Spleen (tissue), 11 donors: ENCODE measurements around the gene SCG5. TPM values are rescaled to one million over a fixed set of nuclear protein-coding genes. Genes with fewer than 3 reads are reported as not detected.

Experiments
- DNase-seq: peaks from one replicate; pipeline ENCODE4 v3.0.0-alpha.2; 2020
- H3K27ac ChIP-seq, 8 donors: fragments of 200-600 bp; sonication (generic) in 7 of 8; 1 replicate in 4 of 8; 2 replicates in 4 of 8; pipeline versions ENCODE4 v1.5.0 to v1.8.0; 2016 to 2021; ENCODE audit warnings: inconsistent platforms in 4 of 8, mild to moderate bottlenecking in 4 of 8, moderate library complexity in 1 of 8
- H3K27me3 ChIP-seq, 7 donors: fragments of 200-600 bp; sonication (generic) in 6 of 7; replicated peaks in 1 of 7; 1 replicate in 4 of 7; 2 replicates in 3 of 7; pipeline versions ENCODE4 v1.5.0 to v1.8.0; 2016 to 2021; ENCODE audit warnings: inconsistent platforms in 3 of 7, mild to moderate bottlenecking in 1 of 7
- H3K36me3 ChIP-seq, 6 donors: fragments of 200-600 bp; sonication (generic) in 5 of 6; 1 replicate in 4 of 6; 2 replicates in 2 of 6; pipeline versions ENCODE4 v1.5.0 to v1.8.0; 2016 to 2021; ENCODE audit warnings: inconsistent platforms in 2 of 6
- H3K4me1 ChIP-seq, 6 donors: fragments of 200-600 bp; sonication (generic) in 5 of 6; 1 replicate in 3 of 6; 2 replicates in 3 of 6; pipeline versions ENCODE4 v1.5.0 to v1.8.0; 2016 to 2021; ENCODE audit warnings: inconsistent platforms in 3 of 6
- H3K4me3 ChIP-seq, 8 donors: fragments of 200-600 bp; sonication (generic) in 7 of 8; 1 replicate in 4 of 8; 2 replicates in 4 of 8; pipeline versions ENCODE4 v1.5.0 to v1.8.0; 2016 to 2021; ENCODE audit warnings: inconsistent platforms in 4 of 8, mild to moderate bottlenecking in 4 of 8, moderate library complexity in 2 of 8
- H3K9me3 ChIP-seq, 8 donors: fragments of 200-600 bp; sonication (generic) in 7 of 8; 1 replicate in 4 of 8; 2 replicates in 4 of 8; pipeline versions ENCODE4 v1.5.0 to v1.8.0; 2016 to 2021; ENCODE audit warnings: inconsistent platforms in 4 of 8
- POLR2A ChIP-seq, 3 donors: fragments of 450-650 bp; IDR thresholded peaks; one replicate each; pipeline ENCODE4 v1.5.1; 2017; ENCODE audit warnings: antibody characterized with exemption in 3 of 3, mild to moderate bottlenecking in 1 of 3
- POLR2AphosphoS5 ChIP-seq, 3 donors: sonication (generic); formaldehyde crosslinking; IDR thresholded peaks; one replicate each; pipeline ENCODE4 v1.5.1; 2017; ENCODE audit warnings: antibody characterized with exemption in 3 of 3
- WGBS, 5 donors: extraction: QIAGEN DNeasy Blood & Tissue Kit in 3 of 5; methylation state at CpG; one replicate each; pipeline versions ENCODE4 v1.1.5 to v1.1.7; 2013 to 2018; 5-methylcytosine and 5-hydroxymethylcytosine counted together
- intact Hi-C: fragments of 100-400 bp; cut with DNase I; formaldehyde crosslinking; loops from one replicate; pipeline ENCODE4 v1.15.0; 2023; ENCODE audit warnings: low total_unique reads
- polyA plus RNA-seq, 3 donors: library from polyadenylated mRNA; stranded (reverse); fragments of 200-250 nt; gene quantifications; one replicate each; pipeline ENCODE4 v1.2.1, GENCODE V29; 2013
- total RNA-seq, 7 donors: library from RNA; depleted of rRNA in 3 of 7; stranded (reverse); fragments of >200 nt in 3 of 7; fragmentation: NEBNext Ultra II Directional in 4 of 7; extraction: Animal tissue kit (Norgen Biotek cat#: 25700) in 4 of 7; gene quantifications; one replicate each; pipeline versions ENCODE4 v1.1.0 to v1.2.1, GENCODE V29; 2016 to 2021
- TF ChIP-seq, protein P1 (sequence below), 11 experiments: fragments of 200-600 bp in 7 of 11; fragments of 450-650 bp in 4 of 11; sonication (generic) in 4 of 11; IDR thresholded peaks in 8 of 11; conservative IDR thresholded peaks in 3 of 11; 1 replicate in 7 of 11; 2 replicates in 4 of 11; pipeline versions ENCODE4 v1.4.0 to v1.8.0; 2016 to 2021; ENCODE audit warnings: antibody characterized with exemption in 11 of 11, inconsistent platforms in 4 of 11, mild to moderate bottlenecking in 1 of 11
- donor health status: healthy with polysubstance abuse.
- donor health status: DM: no; HTN: no; CAD: no; lungs with moderate emphysema.
- donor health status: DM: no; HTN: no; CAD: no.
- donor health status: Bipolar disorder and iron deficiency.
- donor health status: healthy.
- donor health status: DM: no; HTN: no; CAD: no.
- donor health status: DM: yes; HTN: yes; CAD: no.

Gene SCG5
- total and polyA plus RNA-seq, 10 donors, result 0.54 to 2.4 (median 1.2) TPM; not detected in 5

DNA sequence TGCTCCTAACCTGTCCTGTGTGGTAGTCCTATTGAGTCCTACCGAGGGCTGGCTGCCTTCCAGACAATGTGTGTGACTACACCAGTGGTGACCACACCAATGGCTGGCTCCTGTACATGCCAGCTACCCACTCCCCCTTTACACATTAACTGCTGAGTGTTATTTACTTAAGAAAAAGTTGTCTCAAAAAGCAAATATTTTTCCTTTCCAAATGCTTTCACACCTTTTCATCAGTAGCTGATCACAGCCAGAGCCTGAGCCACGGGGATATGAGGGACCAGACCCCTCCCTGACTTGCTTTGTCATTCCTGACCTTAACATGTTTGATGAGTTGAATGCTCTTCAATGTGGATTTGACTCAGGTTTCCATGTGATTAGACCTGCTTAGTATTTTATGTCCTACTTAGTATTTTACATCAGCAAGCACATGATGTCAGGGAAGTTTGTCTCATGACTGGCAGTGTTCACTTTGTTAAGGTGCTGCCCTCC is 46.7 kb downstream of the SCG5 start:
- Histone ChIP-seq H3K4me3 (no peak overlapping the region), H3K4me1 (no peaks in the 10 kb centered on the region), H3K9me3 (no peaks in the 10 kb centered on the region), H3K27ac (no peak overlapping the region), H3K36me3 (no peaks in the 10 kb centered on the region), H3K27me3 (no peaks in the 10 kb centered on the region)
- no peak for TF ChIP-seq POLR2AphosphoS5 (IDR thresholded peaks at IDR 0.05)
- no peak for TF ChIP-seq POLR2A (IDR thresholded peaks at IDR 0.05)
- TF ChIP-seq, protein P1, sequence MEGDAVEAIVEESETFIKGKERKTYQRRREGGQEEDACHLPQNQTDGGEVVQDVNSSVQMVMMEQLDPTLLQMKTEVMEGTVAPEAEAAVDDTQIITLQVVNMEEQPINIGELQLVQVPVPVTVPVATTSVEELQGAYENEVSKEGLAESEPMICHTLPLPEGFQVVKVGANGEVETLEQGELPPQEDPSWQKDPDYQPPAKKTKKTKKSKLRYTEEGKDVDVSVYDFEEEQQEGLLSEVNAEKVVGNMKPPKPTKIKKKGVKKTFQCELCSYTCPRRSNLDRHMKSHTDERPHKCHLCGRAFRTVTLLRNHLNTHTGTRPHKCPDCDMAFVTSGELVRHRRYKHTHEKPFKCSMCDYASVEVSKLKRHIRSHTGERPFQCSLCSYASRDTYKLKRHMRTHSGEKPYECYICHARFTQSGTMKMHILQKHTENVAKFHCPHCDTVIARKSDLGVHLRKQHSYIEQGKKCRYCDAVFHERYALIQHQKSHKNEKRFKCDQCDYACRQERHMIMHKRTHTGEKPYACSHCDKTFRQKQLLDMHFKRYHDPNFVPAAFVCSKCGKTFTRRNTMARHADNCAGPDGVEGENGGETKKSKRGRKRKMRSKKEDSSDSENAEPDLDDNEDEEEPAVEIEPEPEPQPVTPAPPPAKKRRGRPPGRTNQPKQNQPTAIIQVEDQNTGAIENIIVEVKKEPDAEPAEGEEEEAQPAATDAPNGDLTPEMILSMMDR (IDR thresholded peaks at IDR 0.05 in 8 of 11, conservative IDR thresholded peaks at IDR 0.05 in 3 of 11), result no peak
- DNase-seq, result no peak
- WGBS, 5 donors, result 70 to 87% (median 76%) methylated on average over 2 of the region's 2 CpGs
- intact Hi-C loops, result no loop called here

GRCh38 chr15:32690941-32691688 is 49.6 kb downstream of the SCG5 start:
- TF ChIP-seq, protein P1 (IDR thresholded peaks at IDR 0.05 in 8 of 11, conservative IDR thresholded peaks at IDR 0.05 in 3 of 11), result no peak
- TF ChIP-seq POLR2AphosphoS5 (IDR thresholded peaks at IDR 0.05) (no peak), POLR2A (IDR thresholded peaks at IDR 0.05) (no peak)
- WGBS, 5 donors, result 66 to 79% (median 70%) methylated on average over 8 of the region's 8 CpGs
- intact Hi-C loops, result no loop called here
- Histone ChIP-seq H3K9me3 (no peaks in the 10 kb centered on the region), H3K36me3 (no peaks in the 10 kb centered on the region), H3K27ac (no peak overlapping the region), H3K4me3 (no peak overlapping the region), H3K4me1 (no peaks in the 10 kb centered on the region), H3K27me3 (no peaks in the 10 kb centered on the region)
- no peak for DNase-seq

- no peak for TF ChIP-seq POLR2AphosphoS5 (IDR thresholded peaks at IDR 0.05)
- TF ChIP-seq POLR2A (IDR thresholded peaks at IDR 0.05), result no peak
- TF ChIP-seq, protein P1 (IDR thresholded peaks at IDR 0.05 in 8 of 11, conservative IDR thresholded peaks at IDR 0.05 in 3 of 11), result no peak
- Histone ChIP-seq H3K27me3 (no peaks in the 10 kb centered on the region), H3K4me1 (no peaks in the 10 kb centered on the region), H3K4me3 (no peak overlapping the region), H3K27ac (no peak overlapping the region), H3K9me3 (no peaks in the 10 kb centered on the region), H3K36me3 (no peaks in the 10 kb centered on the region)
- DNase-seq, result no peak
- intact Hi-C loops, result no loop called here
- 82 to 89% (median 88%) methylated on average over 10 of the region's 10 CpGs for WGBS, 5 donors
Observed at GRCh38 chr15:32691689-32692038, 50.2 kb downstream of the SCG5 start.

DNA sequence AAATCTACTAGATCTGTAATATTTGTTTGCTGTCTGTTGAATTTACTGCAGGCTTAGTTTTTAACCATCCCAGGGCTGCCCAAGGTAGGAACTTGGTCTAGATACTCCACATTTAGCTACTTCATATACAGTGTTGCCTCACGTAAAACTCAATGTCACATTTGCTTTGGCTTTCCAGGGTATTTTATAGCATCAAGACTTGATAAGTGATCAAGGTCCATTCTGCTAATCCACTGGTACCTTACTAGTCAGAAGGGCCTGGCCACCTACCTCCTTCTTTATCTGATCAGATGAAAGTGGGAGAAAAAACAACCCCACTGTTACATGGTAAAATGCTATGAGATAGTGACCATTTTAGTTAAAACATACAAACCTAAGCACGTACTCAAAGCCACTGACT is 50.8 kb downstream of the SCG5 start:
- Histone ChIP-seq H3K27ac (no peak overlapping the region), H3K36me3 (no peaks in the 10 kb centered on the region), H3K4me3 (no peak overlapping the region), H3K4me1 (no peaks in the 10 kb centered on the region), H3K27me3 (no peaks in the 10 kb centered on the region), H3K9me3 (no peaks in the 10 kb centered on the region)
- TF ChIP-seq POLR2AphosphoS5 (IDR thresholded peaks at IDR 0.05) (no peak), POLR2A (IDR thresholded peaks at IDR 0.05) (no peak)
- TF ChIP-seq, protein P1 (IDR thresholded peaks at IDR 0.05 in 8 of 11, conservative IDR thresholded peaks at IDR 0.05 in 3 of 11), result no peak
- WGBS, 5 donors, result 82 to 98% (median 90%) methylated on average over 2 of the region's 2 CpGs
- no peak for DNase-seq
- intact Hi-C loops, result no loop called here
